GM12892 (cell line): ENCODE results near the gene THAP7.

Experiments used
- POLR2A ChIP-seq: IDR thresholded peaks from 2 replicates; pipeline ENCODE4 v1.6.1; 2011; ENCODE audit warnings: low read depth, low read length, control low read depth
- POLR2AphosphoS5 ChIP-seq: IDR thresholded peaks from 2 replicates; pipeline ENCODE4 v1.6.1; 2011; ENCODE audit warnings: low read depth, low read length, control low read depth
- TAF1 ChIP-seq: IDR thresholded peaks from 2 replicates; pipeline ENCODE4 v1.6.1; 2011; ENCODE audit warnings: low read depth, mild to moderate bottlenecking, control low read depth, low read length, borderline replicate concordance

- TF ChIP-seq POLR2A: no peak
- TF ChIP-seq TAF1: no peak
- TF ChIP-seq POLR2AphosphoS5: no peak
Measured at GRCh38 chr22:20988573-20989322, 13.2 kb downstream of the THAP7 start.
